Thyroid gland (tissue), 4 donors: ENCODE results near the gene ESPN.

ENCODE experiments used
- CTCF ChIP-seq, 6 experiments: fragments of 200-600 bp in 3 of 6; fragments of 450-650 bp in 3 of 6; sonication (generic) in 3 of 6; IDR thresholded peaks; one replicate each; pipeline ENCODE4 v1.5.1; 2016 to 2019; ENCODE audit warnings: antibody characterized with exemption in 6 of 6, mild to moderate bottlenecking in 2 of 6, inconsistent platforms in 1 of 6, moderate library complexity in 1 of 6
- POLR2A ChIP-seq, 2 donors: fragments of 450-650 bp; IDR thresholded peaks; one replicate each; pipeline ENCODE4 v1.6.1; 2017; ENCODE audit warnings: antibody characterized with exemption in 2 of 2, mild to moderate bottlenecking in 2 of 2, moderate library complexity in 1 of 2

- TF ChIP-seq POLR2A (IDR thresholded peaks at IDR 0.05) = no peak
- TF ChIP-seq CTCF (IDR thresholded peaks at IDR 0.05) = peak in 1 of 6 experiments; percentile 42
Measured at GRCh38 chr1:6440198-6441126, 15.9 kb downstream of the ESPN start.
